Fibroblast of skin of back (primary cell): ENCODE measurements around the gene NFIC.

ENCODE experiments used
- DNase-seq: peaks from one replicate; pipeline ENCODE4 v3.0.0-alpha.2; 2013

Gene NFIC

GRCh38 chr19:3512562-3513228 lies 146.3 kb downstream of the NFIC start:
- DNase-seq, result no peak

GRCh38 chr19:3513229-3514140 lies 147.1 kb downstream of the NFIC start:
- peak; percentile 9 for DNase-seq

GRCh38 chr19:3514930-3515329 lies 148.5 kb downstream of the NFIC start:
- DNase-seq, result peak; percentile 42

DNA sequence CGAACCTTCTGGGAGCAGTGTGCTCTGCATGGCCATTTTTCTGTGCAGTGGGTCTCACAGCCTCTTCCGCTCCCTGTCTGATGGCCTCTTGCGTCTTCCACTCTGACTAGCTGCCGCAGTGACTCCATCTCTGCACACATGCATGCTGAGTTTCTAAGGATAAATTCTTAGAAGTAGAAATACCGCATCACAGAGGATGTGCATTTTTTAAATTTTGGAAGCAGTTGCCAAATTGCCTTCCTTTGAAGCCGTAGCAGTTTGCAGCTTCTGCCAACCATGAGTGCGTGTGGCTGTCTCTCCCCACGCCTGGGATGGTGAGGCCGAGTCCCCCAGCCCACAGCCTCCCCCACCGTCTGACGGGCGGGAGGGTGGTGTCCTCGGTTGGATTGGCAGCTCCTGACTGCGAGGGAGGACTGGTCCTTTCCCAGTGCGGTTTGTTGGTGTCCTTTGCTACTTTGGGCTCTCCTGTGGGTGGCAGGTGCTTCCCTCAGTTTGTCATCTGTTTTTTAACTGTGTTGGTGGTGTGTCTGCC lies 149.6 kb downstream of the NFIC start:
- peak; percentile 46 for DNase-seq

DNA sequence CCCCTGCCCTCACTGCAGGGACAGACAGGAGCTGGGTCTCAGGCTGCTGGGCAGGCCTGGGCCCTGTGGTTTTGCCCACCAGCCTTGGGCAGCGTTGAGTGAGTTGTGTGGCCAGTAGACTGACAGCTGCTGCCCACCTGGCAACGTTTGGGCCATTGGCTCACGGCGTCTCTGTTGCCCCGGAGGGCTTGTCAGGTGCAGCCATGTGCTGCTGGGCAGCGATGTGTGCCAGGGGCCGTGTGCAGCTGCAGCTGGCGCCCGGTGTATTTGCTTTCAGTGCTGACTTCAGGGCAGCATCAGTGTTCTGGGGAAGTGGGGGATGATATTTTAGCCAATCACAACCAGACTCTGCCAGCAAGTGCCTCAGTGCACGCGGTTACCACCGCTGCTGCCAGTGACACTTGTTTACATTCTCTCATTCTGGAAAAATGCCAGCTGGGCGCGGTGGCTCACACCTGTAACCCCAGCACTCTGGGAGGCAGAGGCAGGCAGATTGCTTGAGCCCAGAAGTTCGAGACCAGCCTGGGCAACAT lies 150.4 kb downstream of the NFIC start:
- DNase-seq, result no peak

DNA sequence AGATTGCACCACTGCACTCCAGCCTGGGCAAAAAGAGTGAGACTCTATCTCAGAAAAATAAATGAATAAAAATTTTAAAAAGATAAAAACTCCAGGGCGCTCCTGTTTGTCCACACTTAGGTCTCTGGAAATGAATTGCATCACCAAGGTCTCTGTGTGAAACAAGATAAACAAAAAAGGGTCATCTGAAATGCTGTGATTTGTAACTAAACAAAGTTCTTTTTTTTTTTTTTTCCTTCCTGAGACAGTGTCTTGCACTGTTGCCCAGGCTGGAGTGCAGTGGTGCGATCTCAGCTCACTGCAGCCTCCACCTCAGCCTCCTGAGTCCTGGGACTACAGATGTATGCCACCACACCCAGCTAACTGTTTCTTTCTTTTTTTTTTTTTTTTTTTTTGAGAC lies 151.3 kb downstream of the NFIC start:
- DNase-seq, result no peak

GRCh38 chr19:3518255-3518654 lies 151.9 kb downstream of the NFIC start:
- DNase-seq, result no peak

DNA sequence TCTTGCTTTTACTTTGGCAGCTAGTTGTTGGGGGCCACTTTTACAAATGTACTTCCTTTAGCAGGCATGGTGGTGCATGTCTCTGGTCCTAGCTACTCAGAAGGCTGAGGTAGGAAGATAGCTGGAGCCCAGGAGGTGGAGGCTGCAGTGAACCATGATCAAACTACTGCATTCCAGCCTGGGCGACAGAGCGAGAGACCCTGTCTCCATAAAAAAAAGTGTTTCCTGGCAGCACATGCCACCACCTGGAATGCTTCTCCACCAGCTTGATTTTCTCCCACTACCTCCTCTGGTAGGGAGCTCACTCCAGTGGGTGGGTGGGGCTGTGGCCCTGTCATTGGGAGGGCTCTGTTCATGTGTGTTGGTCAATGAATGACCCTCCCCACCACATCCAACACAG lies 152.3 kb downstream of the NFIC start:
- DNase-seq, result no peak
